A673 (cell line): ENCODE measurements around the gene EHHADH.

Experiments
- EZH2 ChIP-seq: fragments of 200-600 bp; sonication (generic); IDR thresholded peaks from 2 replicates; pipeline ENCODE4 v1.6.1; 2017; ENCODE audit warnings: borderline replicate concordance, low read depth, mild to moderate bottlenecking, mixed read lengths, antibody characterized with exemption, low read length; ENCODE audit not compliant: poor library complexity, severe bottlenecking
- TF ChIP-seq, protein P1 (sequence below): fragments of 300-800, 200-600 bp; sonication (generic); conservative IDR thresholded peaks from 2 replicates; pipeline ENCODE4 v1.5.1; 2017; ENCODE audit warnings: low read depth, mild to moderate bottlenecking, antibody characterized with exemption, low read length, moderate library complexity, mixed read lengths

DNA sequence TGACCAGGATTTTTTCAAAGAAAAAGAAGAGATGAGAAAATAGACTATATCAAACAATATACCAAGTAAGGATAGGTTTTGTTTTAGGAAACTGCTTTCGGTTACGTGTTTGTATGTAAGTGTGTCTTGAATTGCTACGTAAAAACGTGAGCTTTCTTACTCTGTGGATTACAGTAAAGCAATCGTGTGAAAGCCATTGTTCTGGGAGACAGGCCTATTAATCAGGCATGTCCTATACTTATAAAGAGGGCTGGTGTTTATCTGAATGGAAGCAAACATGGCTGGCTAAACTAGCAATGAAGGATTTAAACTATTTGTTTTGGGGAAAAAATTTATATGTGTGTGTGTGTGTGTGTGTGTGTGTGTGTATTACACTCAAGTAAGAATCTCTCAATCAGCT is 2.6 kb downstream of the EHHADH start:
- TF ChIP-seq, protein P1, sequence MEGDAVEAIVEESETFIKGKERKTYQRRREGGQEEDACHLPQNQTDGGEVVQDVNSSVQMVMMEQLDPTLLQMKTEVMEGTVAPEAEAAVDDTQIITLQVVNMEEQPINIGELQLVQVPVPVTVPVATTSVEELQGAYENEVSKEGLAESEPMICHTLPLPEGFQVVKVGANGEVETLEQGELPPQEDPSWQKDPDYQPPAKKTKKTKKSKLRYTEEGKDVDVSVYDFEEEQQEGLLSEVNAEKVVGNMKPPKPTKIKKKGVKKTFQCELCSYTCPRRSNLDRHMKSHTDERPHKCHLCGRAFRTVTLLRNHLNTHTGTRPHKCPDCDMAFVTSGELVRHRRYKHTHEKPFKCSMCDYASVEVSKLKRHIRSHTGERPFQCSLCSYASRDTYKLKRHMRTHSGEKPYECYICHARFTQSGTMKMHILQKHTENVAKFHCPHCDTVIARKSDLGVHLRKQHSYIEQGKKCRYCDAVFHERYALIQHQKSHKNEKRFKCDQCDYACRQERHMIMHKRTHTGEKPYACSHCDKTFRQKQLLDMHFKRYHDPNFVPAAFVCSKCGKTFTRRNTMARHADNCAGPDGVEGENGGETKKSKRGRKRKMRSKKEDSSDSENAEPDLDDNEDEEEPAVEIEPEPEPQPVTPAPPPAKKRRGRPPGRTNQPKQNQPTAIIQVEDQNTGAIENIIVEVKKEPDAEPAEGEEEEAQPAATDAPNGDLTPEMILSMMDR = no peak
- TF ChIP-seq EZH2 = no peak
